Tibial nerve (tissue), 4 donors: ENCODE data around the gene KRT82. TPM values are rescaled to one million over a fixed set of nuclear protein-coding genes. Genes with fewer than 3 reads are reported as not detected.

Experiments
- DNase-seq, 2 donors: peaks; one replicate each; pipeline ENCODE4 v3.0.0-alpha.2; 2019; ENCODE audit warnings: low spot score in 2 of 2
- H3K27ac ChIP-seq, 4 donors: fragments of 200-600 bp; sonication (generic) in 3 of 4; one replicate each; pipeline ENCODE4 v1.5.1; 2017 to 2019; ENCODE audit warnings: mild to moderate bottlenecking in 1 of 4
- H3K27me3 ChIP-seq, 2 donors: fragments of 200-600 bp; sonication (generic) in 1 of 2; one replicate each; pipeline versions ENCODE4 v1.5.1 to v1.6.0; 2017 to 2019
- H3K36me3 ChIP-seq, 3 donors: fragments of 200-600 bp; sonication (generic); one replicate each; pipeline ENCODE4 v1.5.1; 2018 to 2019
- H3K4me1 ChIP-seq, 4 donors: fragments of 200-600 bp; sonication (generic) in 3 of 4; one replicate each; pipeline ENCODE4 v1.5.1; 2017 to 2019
- H3K4me3 ChIP-seq, 4 donors: fragments of 200-600 bp; sonication (generic) in 3 of 4; one replicate each; pipeline ENCODE4 v1.5.1; 2017 to 2019; ENCODE audit warnings: mild to moderate bottlenecking in 1 of 4, moderate library complexity in 1 of 4
- H3K9me3 ChIP-seq, 4 donors: fragments of 200-600 bp; sonication (generic) in 3 of 4; one replicate each; pipeline ENCODE4 v1.5.1; 2017 to 2019
- CTCF ChIP-seq, 5 experiments: fragments of 200-600 bp in 3 of 5; fragments of 450-650 bp in 2 of 5; sonication (generic) in 3 of 5; IDR thresholded peaks; one replicate each; pipeline ENCODE4 v1.5.1; 2016 to 2019; ENCODE audit warnings: antibody characterized with exemption in 5 of 5, mild to moderate bottlenecking in 3 of 5, moderate library complexity in 2 of 5
- EP300 ChIP-seq, 2 donors: sonication (generic); formaldehyde crosslinking; IDR thresholded peaks; one replicate each; pipeline ENCODE4 v1.6.1; 2017; ENCODE audit warnings: antibody characterized with exemption in 2 of 2, mild to moderate bottlenecking in 1 of 2
- POLR2A ChIP-seq, 2 donors: fragments of 450-650 bp; IDR thresholded peaks; one replicate each; pipeline ENCODE4 v1.6.1; 2017; ENCODE audit warnings: antibody characterized with exemption in 2 of 2, mild to moderate bottlenecking in 2 of 2, moderate library complexity in 2 of 2
- WGBS, 2 donors: methylation state at CpG; one replicate each; pipeline ENCODE4 v1.1.5; 2018; 5-methylcytosine and 5-hydroxymethylcytosine counted together
- total RNA-seq, 4 donors: library from RNA; depleted of rRNA; stranded (reverse); fragments of >200 nt; gene quantifications; one replicate each; pipeline ENCODE4 v1.1.0, GENCODE V29; 2016

The KRT82 gene
- total RNA-seq, 4 donors from 2014 or later, result not detected

- H3K9me3 ChIP-seq, result no peaks in the 10 kb centered on the region
- 62 to 65% methylated on average over 9 of the region's 9 CpGs for WGBS, 2 donors
- H3K4me1 ChIP-seq, result peaks cover 0 to 4% (median 0%) of the 10 kb centered on the region in 4 donors
- H3K36me3 ChIP-seq, result no peaks in the 10 kb centered on the region
- no peak for TF ChIP-seq CTCF (IDR thresholded peaks at IDR 0.05)
- no peak for TF ChIP-seq EP300 (IDR thresholded peaks at IDR 0.05)
- no peak for TF ChIP-seq POLR2A (IDR thresholded peaks at IDR 0.05)
- no peak overlapping the region for H3K4me3 ChIP-seq
- H3K27ac ChIP-seq, result no peak overlapping the region
- no peaks in the 10 kb centered on the region for H3K27me3 ChIP-seq
- DNase-seq, result no peak
Observed at GRCh38 chr12:52441320-52441911, 35.3 kb upstream of the KRT82 start.

- no peaks in the 10 kb centered on the region for H3K27me3 ChIP-seq
- TF ChIP-seq EP300 (IDR thresholded peaks at IDR 0.05) (no peak), POLR2A (IDR thresholded peaks at IDR 0.05) (no peak), CTCF (IDR thresholded peaks at IDR 0.05) (no peak)
- no peak overlapping the region for H3K4me3 ChIP-seq
- peaks cover 0 to 4% (median 0%) of the 10 kb centered on the region in 4 donors for H3K4me1 ChIP-seq
- H3K27ac ChIP-seq, result no peak overlapping the region
- no peak for DNase-seq
- H3K36me3 ChIP-seq, result no peaks in the 10 kb centered on the region
- WGBS, 2 donors, result 86 to 87% methylated on average over 5 of the region's 5 CpGs
- H3K9me3 ChIP-seq, result no peaks in the 10 kb centered on the region
Observed at GRCh38 chr12:52440821-52441319, 34.7 kb upstream of the KRT82 start.

- DNase-seq, result no peak
- no peak for TF ChIP-seq POLR2A (IDR thresholded peaks at IDR 0.05)
- no peak overlapping the region for H3K4me3 ChIP-seq
- no peaks in the 10 kb centered on the region for H3K27me3 ChIP-seq
- H3K27ac ChIP-seq, result no peak overlapping the region
- 72 to 80% methylated on average over 2 of the region's 2 CpGs for WGBS, 2 donors
- H3K4me1 ChIP-seq, result peaks cover 0 to 4% (median 0%) of the 10 kb centered on the region in 4 donors
- H3K9me3 ChIP-seq, result no peaks in the 10 kb centered on the region
- H3K36me3 ChIP-seq, result no peaks in the 10 kb centered on the region
Observed at GRCh38 chr12:52439845-52440244, 33.7 kb upstream of the KRT82 start.

GRCh38 chr12:52439420-52439819 is 33.3 kb upstream of the KRT82 start:
- no peak for TF ChIP-seq EP300 (IDR thresholded peaks at IDR 0.05)
- TF ChIP-seq POLR2A (IDR thresholded peaks at IDR 0.05), result no peak
- no peak for TF ChIP-seq CTCF (IDR thresholded peaks at IDR 0.05)
- peaks cover 0 to 2% of the 10 kb centered on the region in 2 donors for H3K27me3 ChIP-seq
- no peak for DNase-seq
- H3K36me3 ChIP-seq, result no peaks in the 10 kb centered on the region
- peaks cover 0 to 4% (median 0%) of the 10 kb centered on the region in 4 donors for H3K4me1 ChIP-seq
- no peaks in the 10 kb centered on the region for H3K9me3 ChIP-seq
- H3K27ac ChIP-seq, result no peak overlapping the region
- H3K4me3 ChIP-seq, result no peak overlapping the region
- WGBS, 2 donors, result 78 to 81% methylated on average over 8 of the region's 8 CpGs

- no peak for TF ChIP-seq EP300 (IDR thresholded peaks at IDR 0.05)
- no peak for TF ChIP-seq POLR2A (IDR thresholded peaks at IDR 0.05)
- no peak for TF ChIP-seq CTCF (IDR thresholded peaks at IDR 0.05)
- 85 to 88% methylated on average over 8 of the region's 8 CpGs for WGBS, 2 donors
- no peak overlapping the region for H3K4me3 ChIP-seq
- no peak overlapping the region for H3K27ac ChIP-seq
- H3K4me1 ChIP-seq, result peaks cover 0 to 4% (median 0%) of the 10 kb centered on the region in 4 donors
- H3K9me3 ChIP-seq, result no peaks in the 10 kb centered on the region
- no peaks in the 10 kb centered on the region for H3K36me3 ChIP-seq
- H3K27me3 ChIP-seq, result peaks cover 0 to 5% of the 10 kb centered on the region in 2 donors
- DNase-seq, result no peak
Observed at GRCh38 chr12:52438305-52439301, 32.5 kb upstream of the KRT82 start.
